GM12801 (cell line): ENCODE measurements around the gene GGT7.

ENCODE experiments used
- CTCF ChIP-seq: IDR thresholded peaks from one replicate; pipeline ENCODE4 v1.5.1; 2011; ENCODE audit warnings: control low read depth; ENCODE audit not compliant: insufficient read length; ENCODE audit errors: extremely low read depth

GGT7 gene

GRCh38 chr20:34825530-34826362 lies 46.9 kb downstream of the GGT7 start, which contains the start of gene NCOA6:
NCOA6 (minus strand) TSS chr20:34825651; CDS start chr20:34782355, 43,296 bp downstream.
- TF ChIP-seq CTCF, result no peak

GRCh38 chr20:34824806-34825529 lies 47.7 kb downstream of the GGT7 start:
- TF ChIP-seq CTCF, result no peak

- TF ChIP-seq CTCF, result no peak
These were observed 48.2 kb downstream of the GGT7 start for GRCh38 chr20:34824452-34824805.

- TF ChIP-seq CTCF, result no peak
These were observed 48.6 kb downstream of the GGT7 start for GRCh38 chr20:34824026-34824425.

GRCh38 chr20:34820805-34821578 lies 51.7 kb downstream of the GGT7 start:
- no peak for TF ChIP-seq CTCF

- TF ChIP-seq CTCF, result no peak
These were observed 54.9 kb downstream of the GGT7 start for GRCh38 chr20:34817801-34818200.

- no peak for TF ChIP-seq CTCF
These were observed 55.6 kb downstream of the GGT7 start for GRCh38 chr20:34817072-34817471.
